HG03039 (cell line): ENCODE measurements around the gene IP6K2.
A peak's percentile ranks its signal among the peaks of the same experiment; 100 is the strongest.

ENCODE experiments used
- ATAC-seq: cut with Tn5 transposase; IDR thresholded peaks from one replicate; pipeline ENCODE4 v1.9.1; 2021; ENCODE audit warnings: mild to moderate bottlenecking, moderate library complexity; ENCODE audit not compliant: unreplicated experiment

The IP6K2 gene

GRCh38 chr3:48674505-48674904 is 42.5 kb downstream of the IP6K2 start:
- no peak for ATAC-seq

- no peak for ATAC-seq
Measured at GRCh38 chr3:48672522-48672921, 44.5 kb downstream of the IP6K2 start.

GRCh38 chr3:48664929-48665328 is 52.1 kb downstream of the IP6K2 start:
- no peak for ATAC-seq

- ATAC-seq = no peak
Measured at GRCh38 chr3:48664313-48664644, 52.7 kb downstream of the IP6K2 start.

GRCh38 chr3:48663489-48664312 is 53.3 kb downstream of the IP6K2 start:
- peak; percentile 75 for ATAC-seq

- ATAC-seq = no peak
Measured at GRCh38 chr3:48662753-48663488, 54.1 kb downstream of the IP6K2 start, which contains the start of gene CELSR3. CELSR3 (minus strand) TSS chr3:48662886; CDS start chr3:48662634, 252 bp downstream.

- no peak for ATAC-seq
Measured at GRCh38 chr3:48662145-48662752, 54.8 kb downstream of the IP6K2 start.

- ATAC-seq = no peak
Measured at GRCh38 chr3:48661501-48662144, 55.4 kb downstream of the IP6K2 start.

GRCh38 chr3:48660800-48661400 is 56.1 kb downstream of the IP6K2 start:
- no peak for ATAC-seq

- no peak for ATAC-seq
Measured at GRCh38 chr3:48656841-48657281, 60.2 kb downstream of the IP6K2 start.

GRCh38 chr3:48656061-48656840 is 60.8 kb downstream of the IP6K2 start:
- no peak for ATAC-seq

- no peak for ATAC-seq
Measured at GRCh38 chr3:48655606-48656005, 61.4 kb downstream of the IP6K2 start.

GRCh38 chr3:48655063-48655462 is 62.0 kb downstream of the IP6K2 start:
- no peak for ATAC-seq

GRCh38 chr3:48652923-48653715 is 63.9 kb downstream of the IP6K2 start:
- ATAC-seq = no peak

GRCh38 chr3:48651771-48652170 is 65.2 kb downstream of the IP6K2 start:
- no peak for ATAC-seq

GRCh38 chr3:48650723-48651122 is 66.3 kb downstream of the IP6K2 start:
- ATAC-seq = no peak

GRCh38 chr3:48648188-48648850 is 68.7 kb downstream of the IP6K2 start:
- ATAC-seq = no peak

GRCh38 chr3:48647714-48648113 is 69.3 kb downstream of the IP6K2 start:
- no peak for ATAC-seq
